Dermis blood vessel endothelial cell (primary cell): ENCODE data around the gene ITGAE. TPM values are rescaled to one million over a fixed set of nuclear protein-coding genes. Genes with fewer than 3 reads are reported as not detected.
"Not testable (repeated sequence)": the region's sequence is repeated elsewhere in the genome, so short reads cannot be mapped to it uniquely, and the experiment has no call there.

Experiments used
- DNase-seq: peaks from one replicate; pipeline ENCODE4 v3.0.0; 2010
- total RNA-seq: library from RNA; depleted of rRNA; stranded (reverse); fragments of >200 nt; gene quantifications from 2 replicates; pipeline ENCODE4 v1.2.3, GENCODE V29; 2014

The ITGAE gene, protein sequence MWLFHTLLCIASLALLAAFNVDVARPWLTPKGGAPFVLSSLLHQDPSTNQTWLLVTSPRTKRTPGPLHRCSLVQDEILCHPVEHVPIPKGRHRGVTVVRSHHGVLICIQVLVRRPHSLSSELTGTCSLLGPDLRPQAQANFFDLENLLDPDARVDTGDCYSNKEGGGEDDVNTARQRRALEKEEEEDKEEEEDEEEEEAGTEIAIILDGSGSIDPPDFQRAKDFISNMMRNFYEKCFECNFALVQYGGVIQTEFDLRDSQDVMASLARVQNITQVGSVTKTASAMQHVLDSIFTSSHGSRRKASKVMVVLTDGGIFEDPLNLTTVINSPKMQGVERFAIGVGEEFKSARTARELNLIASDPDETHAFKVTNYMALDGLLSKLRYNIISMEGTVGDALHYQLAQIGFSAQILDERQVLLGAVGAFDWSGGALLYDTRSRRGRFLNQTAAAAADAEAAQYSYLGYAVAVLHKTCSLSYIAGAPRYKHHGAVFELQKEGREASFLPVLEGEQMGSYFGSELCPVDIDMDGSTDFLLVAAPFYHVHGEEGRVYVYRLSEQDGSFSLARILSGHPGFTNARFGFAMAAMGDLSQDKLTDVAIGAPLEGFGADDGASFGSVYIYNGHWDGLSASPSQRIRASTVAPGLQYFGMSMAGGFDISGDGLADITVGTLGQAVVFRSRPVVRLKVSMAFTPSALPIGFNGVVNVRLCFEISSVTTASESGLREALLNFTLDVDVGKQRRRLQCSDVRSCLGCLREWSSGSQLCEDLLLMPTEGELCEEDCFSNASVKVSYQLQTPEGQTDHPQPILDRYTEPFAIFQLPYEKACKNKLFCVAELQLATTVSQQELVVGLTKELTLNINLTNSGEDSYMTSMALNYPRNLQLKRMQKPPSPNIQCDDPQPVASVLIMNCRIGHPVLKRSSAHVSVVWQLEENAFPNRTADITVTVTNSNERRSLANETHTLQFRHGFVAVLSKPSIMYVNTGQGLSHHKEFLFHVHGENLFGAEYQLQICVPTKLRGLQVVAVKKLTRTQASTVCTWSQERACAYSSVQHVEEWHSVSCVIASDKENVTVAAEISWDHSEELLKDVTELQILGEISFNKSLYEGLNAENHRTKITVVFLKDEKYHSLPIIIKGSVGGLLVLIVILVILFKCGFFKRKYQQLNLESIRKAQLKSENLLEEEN
- total RNA-seq, result 7.3 and 15.7 TPM in 2 replicates

DNA sequence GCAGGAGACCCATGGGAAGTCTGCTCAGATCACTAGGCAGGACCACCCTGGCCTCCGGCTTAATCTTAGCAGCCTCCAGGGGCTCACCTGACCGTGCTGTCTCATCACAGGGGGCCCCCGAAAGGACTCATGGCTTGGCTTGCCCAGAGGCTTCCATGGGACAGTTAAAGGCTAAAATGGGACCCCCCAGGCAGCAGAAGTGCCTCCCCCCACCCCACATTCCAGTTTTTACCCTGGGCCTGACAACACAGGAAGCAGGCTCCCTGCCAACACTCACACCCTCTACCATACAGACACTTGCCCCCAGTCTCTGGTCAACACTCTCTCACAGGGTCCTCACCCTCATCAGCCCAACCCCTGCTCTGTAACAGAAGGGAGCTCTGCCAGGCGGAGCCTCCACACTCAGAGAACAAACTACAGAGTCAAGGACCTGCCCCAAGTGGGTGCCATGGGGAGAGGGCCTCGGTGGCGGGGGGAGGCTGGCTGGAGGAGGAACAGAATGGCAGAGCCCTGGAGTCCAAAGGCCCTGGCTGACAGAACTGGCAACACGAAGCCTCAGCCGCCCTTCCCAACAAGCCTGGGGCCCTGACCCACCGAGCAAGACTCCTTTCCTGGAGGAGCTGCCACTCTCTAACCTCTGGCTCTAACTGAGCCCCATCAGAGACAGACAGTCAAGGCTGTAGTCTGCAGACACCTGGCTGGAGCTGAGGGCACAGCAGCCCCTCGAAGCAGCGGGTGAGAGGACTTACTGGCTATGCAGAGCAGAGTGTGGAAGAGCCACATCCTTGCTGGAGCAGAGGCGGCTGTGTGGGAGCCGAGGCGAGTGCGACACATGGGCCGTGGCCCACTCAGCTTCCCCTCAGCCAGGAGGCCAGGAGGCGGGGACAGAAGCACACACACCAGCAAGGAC, at the start of gene ITGAE:
Gene ITGAE, minus strand, starts transcription at position 827 of the 910 bp plus-strand sequence. Its CDS starts 44 bp downstream, at position 783.
- DNase-seq, result no peak

DNA sequence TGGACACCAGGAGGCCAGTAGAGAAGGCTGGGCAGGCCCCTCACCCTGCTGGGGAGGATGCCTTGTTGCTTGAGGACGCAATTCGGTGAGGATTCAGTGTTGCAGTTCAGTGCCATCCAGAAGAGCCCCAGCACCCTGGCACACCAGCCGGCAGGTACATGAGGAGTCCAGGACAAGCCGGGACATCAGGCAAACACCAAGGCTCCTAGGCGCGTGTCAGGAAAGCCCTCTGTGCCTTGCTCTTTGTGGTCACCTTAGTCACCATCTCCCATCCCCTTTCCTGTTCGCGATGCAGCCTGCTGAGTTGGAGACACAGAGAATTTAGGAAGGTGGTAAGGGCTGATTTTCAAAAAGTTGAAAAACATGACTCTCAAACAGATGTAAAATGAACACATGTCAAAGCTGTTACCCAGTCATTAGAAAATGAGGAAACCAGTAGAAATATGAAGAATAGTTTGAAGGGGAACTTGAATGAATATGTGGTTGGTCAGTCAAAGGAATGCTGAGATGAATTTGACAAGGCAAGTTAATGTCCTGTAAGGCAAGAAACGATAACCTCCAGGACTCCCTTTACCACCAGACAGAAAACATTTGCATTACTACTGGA, 47.3 kb upstream of the ITGAE start:
- DNase-seq, result no peak

DNA sequence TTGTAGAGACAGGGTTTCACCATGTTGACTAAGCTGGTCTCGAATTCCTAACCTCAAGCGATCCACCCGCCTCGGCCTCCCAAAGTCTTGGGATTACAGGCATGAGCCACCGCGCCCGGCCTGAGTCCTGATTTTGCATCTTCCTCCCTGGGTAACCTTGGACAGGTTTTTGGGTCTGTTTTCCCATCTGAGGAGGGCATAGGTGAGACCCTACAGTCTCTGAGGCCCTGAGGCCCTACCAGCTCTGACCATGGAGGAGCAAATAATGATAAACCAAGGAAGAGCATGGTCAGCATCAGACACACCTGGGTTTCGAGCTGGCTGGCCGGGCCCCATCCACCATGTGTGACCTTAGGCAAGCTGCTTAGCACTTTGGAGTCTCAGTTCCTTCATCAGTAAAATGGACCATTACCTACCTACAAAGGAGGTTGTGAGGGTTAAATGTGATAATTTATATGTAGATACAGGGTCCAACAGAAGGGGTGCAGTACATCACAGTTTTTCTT, 46.2 kb upstream of the ITGAE start:
- no peak for DNase-seq

DNA sequence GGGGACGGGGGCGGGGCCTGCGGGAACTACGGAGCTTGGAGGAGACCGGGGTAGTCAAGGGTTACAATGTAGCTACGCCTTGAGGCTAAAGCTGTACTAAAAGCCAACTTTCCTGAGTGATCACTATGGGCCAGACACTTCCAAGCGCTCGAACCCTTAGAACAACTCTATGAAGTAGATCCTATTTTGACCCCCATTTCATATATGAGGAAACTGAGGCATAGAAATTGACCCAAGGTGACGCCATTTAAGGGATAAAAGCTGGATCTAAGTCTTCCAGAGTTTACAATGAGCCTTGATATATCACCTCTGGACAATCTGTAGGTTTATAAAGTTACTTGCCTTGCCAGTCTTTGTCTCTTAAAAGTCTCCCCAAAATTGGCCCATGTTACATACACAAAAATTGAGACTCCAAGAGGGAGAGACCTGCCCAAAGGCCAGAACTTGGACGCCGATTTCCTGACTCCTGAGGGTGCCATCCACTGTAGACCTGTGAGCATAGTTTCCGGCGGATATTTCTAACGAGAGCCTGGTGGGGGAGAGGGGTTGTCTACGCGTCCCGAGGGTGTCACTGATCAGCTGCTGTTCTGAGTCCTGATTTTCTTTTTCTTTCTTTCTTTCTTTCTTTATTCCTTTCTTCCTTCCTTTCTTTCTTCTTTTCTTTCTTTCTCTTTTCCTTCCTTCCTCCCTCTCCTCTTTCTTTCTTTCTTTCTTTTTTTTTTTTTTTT, 45.6 kb upstream of the ITGAE start:
- no peak for DNase-seq

DNA sequence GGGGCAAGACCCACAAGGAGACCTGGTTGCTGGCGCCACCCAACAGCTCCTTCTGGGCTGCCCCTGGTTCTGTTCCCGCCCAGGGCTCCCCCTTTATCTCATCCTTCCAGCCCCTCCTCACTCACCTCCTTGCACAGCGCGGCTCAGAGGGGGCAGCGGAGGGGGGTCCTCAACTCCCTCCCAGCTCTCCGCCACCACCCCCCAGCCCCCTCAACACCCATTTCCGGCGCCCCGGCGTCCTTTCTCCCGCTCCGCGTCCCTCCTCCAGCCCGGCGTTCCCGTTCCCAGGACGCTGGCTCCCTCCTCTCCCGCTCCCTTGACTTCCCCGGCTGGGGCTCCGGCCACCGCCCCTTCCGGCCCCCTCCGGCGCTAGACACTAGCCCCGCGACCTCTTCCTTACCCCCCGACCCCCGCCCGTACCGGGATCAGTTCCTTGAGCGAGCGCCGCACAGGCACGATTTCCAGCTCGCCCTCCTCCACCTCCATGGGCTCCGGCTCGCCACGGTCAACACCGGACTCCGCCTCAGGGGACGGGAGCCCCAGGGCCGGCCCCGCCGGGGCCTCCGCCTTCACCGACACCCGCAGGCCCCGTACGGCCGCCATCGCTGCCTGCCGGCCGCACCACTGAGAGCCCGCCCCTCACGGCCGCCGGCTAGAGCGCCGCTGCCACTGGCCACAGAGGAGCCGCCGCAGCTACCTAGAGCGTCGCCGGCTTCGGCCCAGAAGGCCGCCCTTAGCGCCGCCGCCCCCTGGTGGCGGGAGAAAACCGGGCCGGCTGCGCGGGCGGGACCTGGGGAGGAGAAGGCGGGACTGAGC, 44.8 kb upstream of the ITGAE start, which contains the start of gene NCBP3:
Gene NCBP3, minus strand, starts transcription at position 626 of the 816 bp plus-strand sequence. Its CDS starts 23 bp downstream, at position 603.
- DNase-seq, result peak; percentile 97

DNA sequence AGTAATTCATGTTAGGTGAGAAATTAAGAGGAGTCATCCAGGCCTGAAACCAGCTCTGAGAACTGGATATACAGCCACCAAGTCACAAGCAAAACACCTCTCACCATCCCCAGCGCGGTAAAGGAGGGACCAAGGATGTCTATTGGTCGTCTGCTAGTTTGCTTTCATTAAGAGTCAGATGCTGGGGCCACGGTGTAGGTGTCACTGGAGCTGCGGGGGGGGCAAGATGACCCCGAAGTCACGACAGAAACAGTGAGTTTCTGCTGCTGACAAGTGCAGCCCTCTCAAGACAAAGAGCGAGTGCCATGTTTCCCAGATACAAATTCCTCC, 44.3 kb upstream of the ITGAE start:
- DNase-seq, result peak; percentile 36

DNA sequence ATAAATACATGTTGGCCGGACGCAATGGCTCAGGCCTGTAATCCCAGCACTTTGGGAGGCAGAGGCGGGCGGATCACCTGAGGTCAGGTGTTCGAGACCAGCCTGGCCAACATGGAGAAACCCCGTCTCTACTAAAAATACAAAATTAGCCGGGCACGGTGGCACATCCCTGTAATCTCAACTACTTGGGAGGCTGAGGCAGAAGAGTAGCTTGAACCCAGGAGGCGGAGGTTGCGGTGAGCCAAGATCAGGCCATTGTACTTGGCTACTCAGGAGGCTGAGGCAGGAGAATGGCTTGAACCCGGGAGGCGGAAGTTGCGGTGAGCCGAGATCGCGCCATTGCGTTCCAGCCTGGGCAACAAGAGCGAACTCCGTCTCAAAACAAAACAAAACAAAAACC, 43.6 kb upstream of the ITGAE start:
- DNase-seq, result not testable (repeated sequence)

DNA sequence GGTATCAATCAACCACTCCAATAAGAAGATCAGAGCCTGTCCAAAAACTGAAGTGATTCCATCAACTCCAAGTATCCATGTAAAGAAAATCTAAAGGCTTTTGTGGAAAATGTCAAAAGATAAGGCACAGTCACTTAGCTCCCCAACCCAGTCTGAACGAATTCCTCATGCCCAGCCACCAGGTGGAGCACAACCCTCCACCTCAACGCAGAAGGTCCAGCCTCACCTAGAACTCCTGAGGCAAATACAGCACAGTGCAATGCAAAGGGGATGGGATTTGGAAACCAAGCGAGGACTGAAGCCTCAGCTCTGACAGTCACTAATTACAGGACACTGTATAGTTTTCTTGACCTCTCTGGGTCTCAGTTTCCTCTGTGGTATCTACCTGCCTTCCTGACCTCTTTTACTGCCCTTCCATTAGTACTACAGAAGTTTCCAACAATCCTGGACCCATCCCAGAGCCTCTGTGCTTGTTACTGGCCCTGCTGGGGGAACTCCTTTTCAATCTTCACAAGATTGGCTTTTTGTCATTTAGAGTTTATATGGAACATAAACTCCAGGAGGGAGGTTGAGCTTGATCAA, 43.0 kb upstream of the ITGAE start:
- DNase-seq, result peak; percentile 75

DNA sequence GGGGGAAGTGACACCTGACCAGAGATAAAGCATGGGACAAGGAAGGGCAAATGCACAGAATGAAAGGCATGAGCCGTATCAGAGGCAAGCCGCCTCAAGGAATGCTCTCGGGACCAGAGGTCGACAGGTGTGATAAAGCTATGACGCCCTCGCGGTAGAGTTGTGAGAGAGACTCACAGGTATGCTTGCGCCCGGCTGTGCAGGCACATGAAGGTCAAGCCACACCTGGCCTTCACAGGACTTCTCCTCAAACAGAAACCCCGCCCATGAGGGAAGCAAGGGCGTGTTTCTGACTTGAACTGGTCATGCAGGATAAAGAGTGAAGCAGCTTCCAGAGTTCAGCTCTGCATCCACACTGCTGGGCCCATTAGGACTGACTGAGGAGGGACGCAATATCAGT, 37.2 kb upstream of the ITGAE start:
- no peak for DNase-seq

DNA sequence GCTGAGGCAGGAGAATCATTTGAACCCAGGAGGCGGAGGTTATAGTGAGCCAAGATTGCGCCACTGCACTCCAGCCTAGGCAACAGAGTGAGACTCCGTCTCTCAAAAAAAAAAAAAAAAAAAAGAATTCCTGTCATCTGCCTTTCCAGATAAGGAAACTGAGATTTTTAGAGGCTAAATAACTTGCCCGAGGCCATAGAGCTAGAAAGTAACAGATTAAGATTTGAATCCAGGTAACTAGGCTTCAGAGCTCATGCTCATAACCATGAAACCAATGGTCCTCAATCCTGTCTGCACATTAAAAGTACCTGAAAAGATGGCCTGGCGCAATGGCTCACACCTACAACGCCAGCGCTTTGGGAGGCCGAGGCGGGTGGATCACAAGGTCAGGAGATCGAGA, 35.6 kb upstream of the ITGAE start:
- DNase-seq, result no peak

DNA sequence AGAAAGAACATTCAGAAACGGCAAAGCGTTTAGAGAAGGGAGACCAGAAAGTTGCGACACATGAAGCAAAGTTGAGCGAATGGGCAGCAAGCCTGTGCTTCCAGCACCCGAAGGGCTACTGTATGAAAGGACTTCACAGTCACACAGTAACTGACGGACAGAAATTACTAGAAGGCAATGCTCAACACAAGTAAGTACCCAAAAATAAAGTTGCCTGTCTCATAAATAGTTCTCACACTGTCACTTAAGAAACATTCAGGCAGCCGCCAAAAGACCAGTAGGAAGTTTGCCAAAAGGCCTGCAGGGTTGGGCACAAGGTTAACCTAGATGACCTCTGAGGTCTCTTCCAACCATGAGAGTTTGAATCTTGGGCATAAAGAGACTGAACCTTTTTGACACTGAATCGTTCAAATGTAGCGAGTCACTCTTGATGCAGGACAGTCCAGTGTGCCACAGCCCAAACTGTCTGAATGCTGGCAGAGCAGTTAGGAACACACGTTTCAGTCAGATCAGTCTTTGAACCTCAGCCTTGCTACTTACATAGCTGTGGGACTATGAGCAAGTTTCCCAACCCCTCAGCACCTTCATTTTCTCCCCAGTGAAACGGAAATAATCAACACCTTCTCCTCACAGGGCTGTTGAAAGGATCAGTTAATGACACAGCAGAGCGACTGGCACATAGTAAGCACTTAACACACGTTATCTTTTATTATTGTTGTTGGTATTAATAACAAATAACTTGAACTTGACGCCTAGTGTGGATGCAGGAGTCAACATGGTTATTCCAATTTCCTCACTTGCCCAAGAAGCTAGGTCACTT, 34.6 kb upstream of the ITGAE start:
- no peak for DNase-seq

DNA sequence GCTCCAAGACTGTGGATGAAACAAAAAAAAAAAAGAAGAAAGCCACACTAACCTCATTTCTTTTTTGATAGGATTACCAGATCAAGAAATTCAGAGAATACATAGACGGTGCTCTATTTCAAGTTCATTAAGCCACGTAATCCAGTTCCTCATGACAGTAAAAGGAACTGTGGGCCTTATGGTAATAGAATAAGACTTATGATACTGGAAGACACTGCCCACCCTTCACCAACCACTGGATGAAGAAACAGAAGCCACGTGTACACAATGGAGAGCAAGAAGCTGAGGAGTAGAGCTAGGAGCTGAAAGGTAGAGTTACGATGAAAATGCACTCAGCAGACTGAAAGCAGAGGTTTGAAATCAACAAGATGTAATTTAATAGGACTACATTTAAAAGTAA, 33.8 kb upstream of the ITGAE start:
- no peak for DNase-seq

DNA sequence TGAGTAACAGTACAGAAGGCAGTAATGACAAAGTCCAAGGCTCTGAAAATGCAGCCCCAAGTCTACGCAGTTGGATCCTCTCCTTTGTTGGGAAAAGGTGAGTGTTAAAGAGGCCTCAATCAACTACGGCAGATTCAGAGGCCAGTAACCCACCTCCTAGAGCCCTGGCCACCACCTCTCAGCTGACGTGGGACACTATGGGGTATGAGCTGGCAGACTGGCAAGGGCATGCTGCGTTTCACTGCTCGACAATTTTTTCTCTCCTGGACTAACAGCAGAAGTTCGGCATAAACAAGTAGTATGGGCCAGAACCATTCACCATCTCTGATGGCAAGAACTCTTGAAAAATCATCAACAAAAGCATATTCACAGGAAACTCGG, 27.9 kb upstream of the ITGAE start:
- no peak for DNase-seq

DNA sequence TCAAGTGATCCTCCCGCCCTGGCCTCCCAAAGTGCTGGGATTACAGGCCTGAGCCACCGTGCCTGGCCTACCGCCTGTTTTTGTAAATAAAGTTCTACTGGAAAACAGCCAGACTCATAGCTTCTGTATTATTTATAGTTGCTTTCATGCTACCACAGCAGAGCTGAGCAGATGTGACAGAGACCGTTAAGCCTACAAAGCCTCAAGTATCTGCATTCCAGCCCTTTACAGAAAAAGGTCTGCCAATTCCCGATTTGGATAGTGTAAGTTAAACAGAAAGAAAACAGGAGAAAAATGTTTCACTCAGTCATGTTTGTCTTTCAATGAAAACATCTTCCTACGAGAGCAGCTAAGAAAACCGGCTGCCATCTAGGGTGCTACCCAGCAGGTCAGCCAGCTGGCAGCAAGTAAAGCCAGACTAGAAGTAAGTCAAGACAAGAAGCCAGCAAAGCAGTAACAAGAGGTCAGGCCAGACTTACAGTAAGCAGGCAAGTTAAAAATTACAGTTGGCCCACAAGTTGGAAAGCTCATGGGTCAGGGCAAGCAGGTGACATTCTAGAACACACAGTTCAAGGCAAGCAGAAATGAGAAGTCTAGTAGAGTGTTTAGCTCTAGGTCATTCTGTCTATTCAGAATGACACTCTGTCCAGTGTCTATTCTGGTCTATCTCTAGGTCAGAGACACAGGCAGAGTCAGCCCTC, 27.3 kb upstream of the ITGAE start:
- DNase-seq, result no peak

DNA sequence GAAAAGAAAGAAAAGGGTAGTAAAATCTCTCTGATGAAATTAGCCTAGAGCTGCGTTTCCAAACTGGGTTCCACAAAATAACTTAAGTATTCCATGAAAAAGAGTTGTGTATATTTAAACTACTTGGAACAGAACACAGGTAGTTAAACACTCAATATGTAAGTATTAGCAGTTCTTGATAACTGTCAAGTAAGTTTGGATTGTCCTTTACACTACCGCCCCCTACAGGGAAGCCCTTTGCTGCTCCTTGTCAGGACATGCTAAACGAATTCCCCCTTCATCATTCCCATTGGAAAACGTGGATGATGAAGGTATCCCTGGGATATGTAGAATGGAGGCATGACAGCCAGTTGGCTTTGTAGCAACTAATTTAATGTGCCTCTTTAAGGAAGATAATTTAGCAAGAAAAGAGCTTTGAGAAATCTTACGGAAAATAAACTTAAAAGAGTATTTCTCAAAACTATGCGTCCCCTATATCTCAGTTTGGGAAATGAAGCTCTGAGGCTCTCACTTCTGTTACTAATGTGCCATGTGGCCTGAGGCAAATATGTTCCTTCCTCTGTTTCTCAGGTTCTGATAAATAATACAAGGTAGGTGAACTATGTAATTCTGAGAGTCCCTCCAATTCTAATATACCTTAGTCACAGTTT, 26.3 kb upstream of the ITGAE start:
- peak; percentile 88 for DNase-seq

DNA sequence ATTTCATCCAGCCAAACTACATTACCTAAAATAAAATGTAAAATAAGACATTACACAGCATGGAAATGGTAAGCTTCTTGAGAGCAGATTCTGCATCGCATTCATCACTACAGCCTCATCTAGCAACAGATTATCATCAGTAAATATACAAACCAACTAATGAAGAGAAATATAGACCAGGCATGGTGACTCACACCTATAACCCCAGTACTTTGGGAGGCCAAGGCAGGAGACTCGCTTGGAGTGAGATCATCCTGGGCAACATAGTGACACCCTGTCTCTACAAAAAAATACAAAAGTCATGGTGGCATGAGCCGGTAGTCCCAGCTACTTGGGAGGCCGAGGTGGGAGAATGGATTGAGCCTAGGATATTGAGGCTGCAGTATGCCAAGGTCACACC, 25.2 kb upstream of the ITGAE start:
- no peak for DNase-seq

DNA sequence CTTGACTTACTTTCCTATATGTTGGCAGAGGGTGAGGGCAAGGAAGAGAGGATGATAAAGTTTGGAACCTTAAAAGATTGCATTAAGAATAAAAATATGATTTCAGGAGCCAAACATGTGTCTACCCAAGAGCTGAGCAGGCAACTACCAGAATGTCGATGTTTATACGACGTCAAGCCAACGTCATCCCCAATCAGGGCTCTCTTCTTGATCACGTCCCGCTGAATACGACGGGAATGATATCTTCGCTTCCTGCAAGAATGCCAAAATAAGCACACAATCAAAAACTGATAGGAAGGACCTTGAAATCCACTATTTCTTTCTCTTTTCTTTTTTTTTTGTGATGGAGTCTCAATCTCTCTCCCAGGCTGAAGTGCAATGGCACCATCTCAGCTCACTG, 20.1 kb upstream of the ITGAE start:
- no peak for DNase-seq
